ENCODE measurements around the gene RGPD3.

GRCh38 chr2:106343274-106343673 lies 124.9 kb downstream of the RGPD3 start:
- TF ChIP-seq EZH2 (IDR thresholded peaks at IDR 0.05; ENCODE audit: borderline replicate concordance, low read length): no peak
- TF ChIP-seq, protein P1, sequence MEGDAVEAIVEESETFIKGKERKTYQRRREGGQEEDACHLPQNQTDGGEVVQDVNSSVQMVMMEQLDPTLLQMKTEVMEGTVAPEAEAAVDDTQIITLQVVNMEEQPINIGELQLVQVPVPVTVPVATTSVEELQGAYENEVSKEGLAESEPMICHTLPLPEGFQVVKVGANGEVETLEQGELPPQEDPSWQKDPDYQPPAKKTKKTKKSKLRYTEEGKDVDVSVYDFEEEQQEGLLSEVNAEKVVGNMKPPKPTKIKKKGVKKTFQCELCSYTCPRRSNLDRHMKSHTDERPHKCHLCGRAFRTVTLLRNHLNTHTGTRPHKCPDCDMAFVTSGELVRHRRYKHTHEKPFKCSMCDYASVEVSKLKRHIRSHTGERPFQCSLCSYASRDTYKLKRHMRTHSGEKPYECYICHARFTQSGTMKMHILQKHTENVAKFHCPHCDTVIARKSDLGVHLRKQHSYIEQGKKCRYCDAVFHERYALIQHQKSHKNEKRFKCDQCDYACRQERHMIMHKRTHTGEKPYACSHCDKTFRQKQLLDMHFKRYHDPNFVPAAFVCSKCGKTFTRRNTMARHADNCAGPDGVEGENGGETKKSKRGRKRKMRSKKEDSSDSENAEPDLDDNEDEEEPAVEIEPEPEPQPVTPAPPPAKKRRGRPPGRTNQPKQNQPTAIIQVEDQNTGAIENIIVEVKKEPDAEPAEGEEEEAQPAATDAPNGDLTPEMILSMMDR (conservative IDR thresholded peaks at IDR 0.05 in 1 of 2, IDR thresholded peaks at IDR 0.05 in 1 of 2; ENCODE audit: extremely low read depth in 1 of 2, insufficient read depth in 1 of 2, low read depth in 1 of 2, low read length in 2 of 2): no peak
